Forelimb muscle (tissue), 1 donor: ENCODE measurements around the gene A2M. TPM values are rescaled to one million over a fixed set of nuclear protein-coding genes. Genes with fewer than 3 reads are reported as not detected.
"Not testable (repeated sequence)": the region's sequence is repeated elsewhere in the genome, so short reads cannot be mapped to it uniquely, and the experiment has no call there.

Source experiments
- DNase-seq: peaks from one replicate; pipeline ENCODE4 v3.0.0-alpha.2; 2013; ENCODE audit warnings: low read depth
- polyA plus RNA-seq: library from polyadenylated mRNA; unstranded; fragments of 120-200 nt; gene quantifications from one replicate; pipeline ENCODE4 v1.2.1, GENCODE V29; 2013; ENCODE audit not compliant: insufficient read length

Gene A2M
- 231 TPM for polyA plus RNA-seq

DNA sequence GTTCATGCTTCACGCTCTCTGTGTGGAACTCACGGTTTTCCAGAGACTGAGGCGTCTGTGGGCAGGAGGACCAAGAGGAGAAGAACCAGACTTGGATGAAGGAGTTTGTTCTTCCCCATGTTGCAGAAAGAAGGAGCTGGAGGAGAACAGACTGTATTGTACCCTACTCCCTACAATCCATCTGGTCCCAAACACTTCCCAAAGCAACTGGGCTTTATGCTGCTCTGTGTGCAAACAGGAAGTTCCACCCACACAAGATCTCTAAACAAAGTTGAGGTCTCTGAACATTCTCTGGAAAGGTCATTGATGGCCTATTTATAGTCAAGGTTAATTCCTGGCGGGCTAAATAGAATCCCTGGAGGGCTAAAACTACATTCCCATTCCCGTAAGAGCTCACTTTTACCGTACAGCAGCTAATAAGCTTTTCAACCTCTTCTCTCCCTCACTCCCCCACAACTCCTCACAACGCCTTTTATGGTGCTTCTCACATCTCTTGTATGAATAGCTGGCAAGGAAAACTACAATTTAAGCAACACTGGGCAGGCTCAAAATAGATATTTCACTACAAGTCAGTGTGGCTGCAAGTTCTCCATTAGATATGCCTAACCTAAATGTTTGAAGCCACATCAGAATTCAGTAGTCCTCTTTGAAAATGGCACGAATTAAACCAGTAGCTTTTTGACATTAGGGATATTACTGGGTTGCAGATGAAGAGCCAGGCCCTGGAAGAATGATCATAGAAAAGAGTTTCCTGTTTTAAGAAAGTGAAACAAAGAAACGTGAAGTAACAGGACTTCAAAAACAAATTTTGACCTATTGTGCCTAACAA lies at the start of gene A2M:
A2M (minus strand) TSS at position 189 of the 829 bp plus-strand sequence; CDS start at position 119, 70 bp downstream.
- DNase-seq: peak; percentile 20

DNA sequence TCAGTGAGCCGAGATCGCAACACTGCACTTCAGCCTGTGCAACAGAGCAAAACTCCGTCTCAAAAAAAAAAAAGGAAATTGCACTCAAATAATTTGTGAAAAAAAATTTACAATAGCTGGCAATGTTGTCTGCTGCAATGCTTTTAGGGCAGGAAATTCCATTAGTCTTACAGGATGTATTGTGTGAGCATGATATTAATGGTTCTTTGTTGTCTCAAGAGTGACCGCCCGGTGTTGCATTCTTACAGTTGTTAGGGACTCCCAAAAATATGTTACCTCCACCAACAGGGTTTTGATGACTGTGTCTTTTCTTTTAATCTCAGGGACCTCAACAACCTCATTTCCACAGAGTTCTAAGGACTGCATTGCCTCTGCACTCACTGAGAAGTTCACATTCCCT lies 47.7 kb upstream of the A2M start:
- DNase-seq: no peak

DNA sequence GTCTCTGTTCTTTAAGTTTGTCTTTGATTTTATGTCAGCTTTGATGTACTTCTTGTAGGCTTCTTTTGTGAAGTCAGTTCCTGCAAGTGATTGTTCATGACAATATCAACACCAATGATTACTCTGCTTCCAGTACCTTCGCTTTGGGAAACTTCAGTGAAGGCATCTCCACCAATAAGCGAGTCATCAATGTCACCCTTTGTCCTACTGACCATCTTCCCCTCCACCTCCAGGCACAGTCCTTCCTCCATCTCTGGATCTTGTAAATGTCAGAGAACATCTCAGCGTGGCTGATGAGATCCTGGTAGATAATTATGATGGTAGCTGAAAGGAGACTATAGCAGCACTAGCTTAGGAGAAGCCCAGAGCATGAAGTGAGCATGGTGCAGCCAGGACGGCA lies 40.4 kb upstream of the A2M start:
- DNase-seq: no peak

DNA sequence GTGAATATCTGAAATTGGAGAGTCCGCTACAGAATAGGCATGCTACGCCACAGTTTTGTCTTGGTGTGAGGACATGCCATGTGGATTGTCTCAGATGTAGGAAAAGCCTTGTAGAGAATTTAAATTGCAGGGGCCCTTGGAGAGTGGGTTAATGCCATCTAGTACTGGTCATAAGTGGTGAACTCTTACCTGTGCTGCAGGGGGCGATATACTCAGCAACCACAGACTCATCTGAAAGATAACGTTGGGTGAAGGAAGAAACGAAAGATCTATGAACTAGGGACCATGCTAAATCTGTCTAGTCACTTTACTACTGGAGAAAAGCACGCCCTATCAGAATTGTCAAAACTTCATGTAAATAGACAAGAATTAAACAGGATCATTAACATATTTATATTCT lies 33.7 kb upstream of the A2M start:
- no peak for DNase-seq

DNA sequence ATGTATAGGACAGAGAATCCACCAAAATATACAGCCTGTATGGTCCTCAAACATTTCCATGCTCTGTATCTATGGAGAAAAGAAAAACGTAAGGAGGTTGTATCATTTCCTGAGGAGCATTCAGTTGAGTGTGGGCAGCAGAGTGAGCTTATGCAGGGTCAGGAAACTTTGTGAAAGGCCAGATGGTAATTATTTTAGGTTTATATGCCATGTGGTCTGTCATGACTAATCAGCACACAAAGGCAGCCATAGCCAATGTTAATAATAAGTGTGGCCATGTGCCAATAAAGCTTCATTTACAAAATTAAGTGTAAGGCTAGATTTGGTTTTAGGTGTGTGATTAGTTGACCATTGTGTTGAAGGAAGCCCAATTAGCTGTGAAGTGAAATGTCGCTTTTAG lies 33.2 kb upstream of the A2M start:
- no peak for DNase-seq

DNA sequence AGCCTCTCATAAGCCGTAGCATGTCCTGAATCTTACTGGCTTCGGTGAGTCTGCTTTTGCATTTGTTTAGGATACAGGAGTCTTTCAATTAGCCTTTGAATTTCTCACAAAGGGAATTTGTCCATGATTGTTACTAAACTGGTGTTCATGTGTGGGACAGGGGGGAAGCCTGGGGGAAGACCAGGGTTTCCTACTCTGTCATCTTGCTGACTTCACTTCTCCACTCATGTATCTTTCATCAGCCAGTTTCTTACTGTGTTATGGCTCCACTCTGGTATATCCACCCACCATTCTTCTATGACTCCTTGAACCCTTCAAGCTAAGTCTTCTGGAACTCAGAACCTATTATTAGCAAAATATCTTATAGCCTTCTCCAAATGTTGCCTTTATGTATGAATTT lies 31.7 kb upstream of the A2M start:
- DNase-seq: no peak

DNA sequence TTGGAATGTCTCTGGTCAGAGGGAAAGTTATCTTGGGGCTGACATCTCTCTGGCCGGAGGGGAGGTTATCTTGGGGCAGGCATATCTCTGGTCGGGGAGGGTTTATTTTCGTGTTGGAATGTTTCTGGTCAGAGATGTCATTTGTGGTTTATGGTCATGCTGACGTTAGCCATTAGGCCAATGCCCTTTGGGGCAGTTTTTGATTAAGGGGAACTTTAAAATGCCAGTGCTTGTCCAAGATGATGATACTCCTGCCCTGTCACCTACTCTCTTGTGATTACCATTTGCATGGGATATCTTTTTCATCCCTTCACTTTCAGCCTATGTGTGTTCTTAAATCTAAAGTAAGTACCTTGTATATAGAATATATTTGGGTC lies 29.0 kb upstream of the A2M start:
- DNase-seq: no peak

DNA sequence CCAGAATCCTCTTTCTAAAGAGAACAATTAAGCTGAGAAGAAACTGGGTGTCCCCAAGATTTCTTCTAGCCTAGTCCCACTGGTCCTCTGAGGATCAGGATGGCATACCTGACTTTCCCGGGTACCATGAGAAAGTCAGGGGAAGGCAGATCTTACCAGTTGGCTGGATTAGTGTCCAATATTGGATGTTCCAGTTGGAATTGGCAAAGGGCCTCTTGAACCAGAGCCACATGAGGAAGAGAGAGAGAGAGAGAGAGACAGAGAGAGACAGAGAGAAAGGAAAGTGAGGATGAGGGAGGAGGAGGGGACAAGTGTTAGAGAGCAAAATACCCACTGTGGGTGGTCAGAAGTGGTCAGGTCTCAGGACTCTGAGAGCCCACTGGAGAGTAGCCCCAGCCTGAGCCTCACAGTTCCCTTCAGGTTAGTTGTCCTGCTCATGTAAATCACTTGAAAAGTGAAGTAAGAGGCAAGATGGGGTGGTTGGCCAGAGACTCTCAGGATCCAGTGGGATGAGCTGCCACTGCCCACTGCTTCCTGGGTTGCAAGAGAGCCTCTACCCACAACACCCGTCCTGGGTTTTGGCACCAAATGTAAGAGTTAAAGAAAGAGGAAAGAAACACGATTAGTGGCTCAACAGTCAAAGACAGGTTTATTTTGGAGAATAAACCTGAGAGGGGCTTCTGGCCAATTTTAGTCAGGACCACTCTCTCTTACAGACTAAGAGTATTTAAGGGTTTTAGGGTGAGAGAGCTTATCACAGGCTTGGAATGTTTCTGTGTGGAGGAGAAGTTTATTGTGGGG lies 28.4 kb upstream of the A2M start:
- no peak for DNase-seq

DNA sequence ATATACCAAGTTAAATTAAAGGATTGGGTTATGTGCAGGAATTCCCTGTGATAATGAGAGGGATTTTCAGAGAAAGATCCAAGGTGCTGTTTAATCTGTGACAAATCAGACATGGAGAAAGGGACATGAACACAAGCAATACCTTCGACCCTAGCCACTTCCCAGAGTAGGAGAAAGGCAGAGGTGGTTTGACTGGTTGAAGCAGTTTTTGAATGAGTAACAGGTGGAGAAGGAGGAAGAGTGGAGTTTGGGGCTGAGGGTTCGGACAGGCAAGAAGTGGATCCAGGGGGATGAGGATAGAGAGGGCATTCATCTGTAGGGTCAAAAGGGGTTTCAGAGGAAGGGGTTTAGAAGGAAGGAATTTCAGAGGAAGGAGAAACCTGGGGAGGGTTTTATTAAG lies 27.4 kb upstream of the A2M start:
- no peak for DNase-seq

DNA sequence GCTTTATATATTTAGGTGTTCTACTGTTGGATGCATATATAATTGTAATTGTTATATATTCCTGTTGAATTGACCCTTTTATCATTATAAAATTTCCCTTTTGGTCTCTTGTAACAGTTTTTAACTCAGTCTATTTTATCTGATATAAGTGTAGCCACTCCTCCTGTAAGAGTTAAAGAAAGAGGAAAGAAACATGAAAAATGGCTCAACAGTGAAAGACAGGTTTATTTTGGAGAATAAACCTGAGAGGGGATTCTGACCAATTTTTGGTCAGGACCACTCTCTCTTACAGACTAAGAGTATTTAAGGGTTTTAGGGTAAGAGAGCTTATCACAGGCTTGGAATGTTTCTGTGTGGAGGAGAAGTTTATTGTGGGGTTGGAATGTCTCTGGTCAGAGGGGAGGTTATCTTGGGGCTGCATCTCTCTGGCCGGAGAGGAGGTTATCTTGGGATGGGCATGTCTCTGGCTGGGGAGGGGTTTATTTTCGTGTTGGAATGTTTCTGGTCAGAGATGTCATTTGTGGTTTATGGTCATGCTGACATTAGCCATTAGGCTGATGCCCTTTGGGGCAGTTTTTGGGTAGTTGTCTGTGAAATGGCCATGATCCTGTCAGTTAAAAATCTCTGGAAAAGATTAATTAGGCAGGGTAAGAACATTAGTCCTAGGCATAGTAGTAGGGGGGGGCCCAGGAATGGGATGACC lies 24.0 kb upstream of the A2M start:
- not testable (repeated sequence) for DNase-seq

DNA sequence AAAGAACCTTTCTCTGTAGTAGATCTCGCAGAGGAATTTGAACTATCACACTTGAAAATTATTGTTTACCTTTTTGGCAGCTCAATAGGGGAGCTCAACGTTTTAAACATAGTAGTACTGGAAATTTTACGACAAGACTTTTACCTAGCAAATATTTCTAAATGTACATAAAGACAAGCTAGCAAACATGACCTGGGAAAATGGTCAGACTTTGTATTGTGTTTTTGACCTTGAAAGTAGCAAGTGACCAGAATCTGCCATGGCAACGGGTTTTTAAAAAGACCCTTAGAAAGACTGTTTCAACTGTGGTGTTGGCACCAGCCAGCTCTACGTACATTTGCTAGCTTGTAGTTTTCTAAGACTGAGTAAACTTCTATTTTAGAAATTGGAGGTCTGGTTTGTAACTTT lies 20.2 kb upstream of the A2M start:
- no peak for DNase-seq

DNA sequence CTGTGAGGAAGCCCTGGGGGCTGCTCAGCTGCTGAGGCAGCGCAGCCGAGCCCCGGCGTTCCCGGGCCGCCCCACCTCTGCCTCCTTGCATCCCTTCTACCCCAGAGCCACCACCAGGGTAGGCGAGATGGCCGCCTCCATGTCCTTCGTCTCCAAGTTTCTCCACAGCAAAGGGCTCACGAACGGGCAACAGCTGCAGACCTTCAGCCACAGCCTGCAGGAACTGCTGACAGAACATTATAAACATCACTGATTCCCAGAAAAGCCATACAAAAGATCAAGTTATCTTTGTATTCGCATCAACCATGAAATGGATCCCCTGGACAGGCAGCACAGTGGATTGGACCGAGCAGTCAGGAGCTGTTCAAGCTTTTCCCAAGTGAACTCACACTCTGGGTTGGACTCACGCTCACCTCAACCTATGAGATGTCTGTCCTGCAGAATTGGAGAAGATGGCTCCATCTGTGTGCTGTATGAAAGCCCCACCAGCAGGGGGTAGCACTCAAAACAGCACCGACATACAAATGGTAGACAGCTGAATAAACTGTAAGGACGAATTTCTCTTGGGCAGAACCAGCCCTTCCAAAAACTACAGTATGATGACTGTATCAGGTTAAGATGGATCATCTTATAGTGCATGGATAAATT lies 19.4 kb upstream of the A2M start:
- DNase-seq: no peak

DNA sequence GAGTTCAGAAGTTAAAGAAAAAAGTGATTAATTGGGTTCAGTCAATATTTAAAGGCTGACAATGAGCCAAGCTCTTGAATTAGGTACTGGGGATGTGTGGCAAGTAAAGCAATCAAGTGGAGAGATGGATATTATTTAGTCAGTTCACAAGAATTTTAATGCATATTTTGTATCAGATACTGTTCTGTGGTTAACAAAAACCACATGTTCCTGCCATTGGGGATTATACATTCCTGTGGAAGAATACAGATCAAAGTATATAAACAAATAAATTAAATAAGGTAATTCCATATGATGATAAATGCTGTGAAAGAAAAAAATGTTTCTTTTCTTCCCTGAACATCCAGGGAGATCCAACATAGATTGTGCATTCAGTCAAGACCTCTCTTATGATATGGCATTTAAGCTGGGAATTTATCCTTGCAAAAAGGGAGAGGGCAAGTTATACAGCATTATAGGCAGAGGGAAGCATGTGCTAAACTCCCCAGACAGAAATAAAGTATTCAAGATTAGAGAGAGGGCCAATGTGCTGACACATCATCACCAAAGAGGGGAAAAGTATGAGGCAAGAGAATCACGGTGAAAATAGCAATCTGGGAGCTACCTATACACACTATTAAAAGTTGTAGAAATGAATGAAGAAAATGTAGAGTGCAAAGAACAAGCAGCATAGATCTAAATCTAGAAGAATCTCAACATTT lies 17.6 kb upstream of the A2M start:
- DNase-seq: no peak

DNA sequence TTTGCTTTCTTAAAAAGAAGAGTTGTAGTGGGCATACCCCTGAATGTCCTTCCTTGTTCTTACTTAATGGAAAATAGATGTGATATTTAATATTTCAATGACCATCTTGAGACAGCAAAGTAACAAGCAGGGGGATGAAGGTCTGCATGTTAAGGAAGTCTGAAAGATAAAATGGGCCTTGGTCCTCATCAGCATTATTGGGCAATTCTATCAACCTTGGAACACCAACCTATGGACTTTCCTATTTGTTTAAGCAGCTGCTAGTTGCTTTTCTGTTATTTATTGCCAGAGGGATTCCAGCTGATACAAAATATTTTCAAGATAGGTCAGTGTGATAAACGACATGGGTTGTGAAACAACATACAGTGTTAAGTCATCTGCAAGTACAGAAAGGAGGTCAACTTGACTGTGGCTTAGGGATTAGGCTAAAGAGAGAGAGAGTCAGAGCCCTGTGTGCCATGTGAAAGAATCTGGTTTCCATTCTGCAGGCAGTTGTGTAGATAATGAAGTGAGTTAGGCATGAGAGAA lies 16.4 kb upstream of the A2M start:
- no peak for DNase-seq

DNA sequence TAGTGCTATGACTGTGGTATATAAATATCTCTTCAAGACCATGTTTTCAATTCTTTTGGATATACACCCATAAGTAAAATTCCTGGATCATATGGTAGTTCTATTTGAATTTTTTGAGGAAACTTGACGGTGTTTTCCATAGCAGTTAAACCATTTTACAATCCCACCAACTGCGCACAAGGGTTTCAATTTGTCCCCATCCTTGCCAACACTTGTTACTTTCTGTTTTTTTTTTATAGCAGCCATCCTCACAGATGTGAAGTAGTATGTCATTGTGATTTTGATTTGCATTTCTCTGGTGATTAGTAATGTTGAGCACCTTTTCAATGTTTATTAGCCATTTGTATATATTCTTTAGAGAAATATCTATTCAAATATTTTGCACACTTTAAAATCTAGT lies 14.5 kb upstream of the A2M start:
- DNase-seq: no peak

DNA sequence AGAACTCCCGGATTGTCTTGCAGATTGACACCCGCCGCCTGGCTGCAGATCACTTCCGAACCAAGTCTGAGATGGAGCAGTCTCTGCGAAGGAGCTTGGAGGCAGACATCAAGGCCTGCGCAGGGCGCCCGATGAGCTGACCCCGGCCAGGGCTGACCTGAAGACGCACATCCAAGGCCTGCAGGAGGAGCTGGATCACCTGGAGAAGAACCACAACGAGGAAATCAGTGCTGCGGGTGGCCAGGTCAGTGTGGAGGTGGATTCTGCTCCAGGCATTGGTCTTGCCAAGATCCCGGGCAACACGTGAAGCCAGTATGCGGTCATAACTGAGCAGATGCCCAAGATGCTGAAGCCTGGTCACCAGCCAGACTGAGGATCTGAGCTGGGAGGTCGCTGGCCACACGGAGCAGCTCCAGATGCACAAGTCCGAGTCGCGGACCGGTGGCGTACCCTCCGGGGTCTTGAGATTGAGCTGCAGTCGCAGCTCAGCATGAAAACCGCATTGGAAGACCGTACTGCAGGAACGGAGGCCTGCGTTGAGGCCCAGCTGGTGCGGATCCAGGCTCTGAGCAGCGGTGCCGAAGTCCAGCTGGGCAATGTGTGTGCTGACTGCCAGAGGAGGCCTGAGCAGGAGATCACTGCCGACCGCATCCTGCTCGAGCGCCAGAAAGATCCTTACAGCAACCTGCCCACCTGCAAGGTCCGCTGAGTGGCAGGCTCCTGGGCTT lies 12.4 kb upstream of the A2M start:
- no peak for DNase-seq

DNA sequence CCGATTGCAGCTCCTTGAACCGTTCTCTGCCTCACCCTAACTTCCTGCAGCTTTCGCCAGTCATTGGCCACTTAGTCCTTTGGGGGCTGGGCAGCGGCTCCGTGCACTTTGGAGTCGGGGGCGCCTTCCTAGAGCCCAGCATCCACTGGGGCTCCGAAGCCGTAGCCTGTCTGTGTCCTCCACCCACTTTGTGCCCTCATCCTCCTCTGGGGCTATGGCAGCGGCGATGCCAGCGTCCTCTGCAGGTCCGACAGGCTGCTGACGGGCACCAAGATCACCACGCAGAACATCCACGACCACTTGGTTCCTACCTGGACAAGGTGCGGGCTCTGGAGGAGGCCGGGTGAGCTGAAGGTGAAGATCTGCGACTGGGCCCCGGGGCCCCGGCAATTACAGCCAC lies 11.8 kb upstream of the A2M start:
- no peak for DNase-seq

DNA sequence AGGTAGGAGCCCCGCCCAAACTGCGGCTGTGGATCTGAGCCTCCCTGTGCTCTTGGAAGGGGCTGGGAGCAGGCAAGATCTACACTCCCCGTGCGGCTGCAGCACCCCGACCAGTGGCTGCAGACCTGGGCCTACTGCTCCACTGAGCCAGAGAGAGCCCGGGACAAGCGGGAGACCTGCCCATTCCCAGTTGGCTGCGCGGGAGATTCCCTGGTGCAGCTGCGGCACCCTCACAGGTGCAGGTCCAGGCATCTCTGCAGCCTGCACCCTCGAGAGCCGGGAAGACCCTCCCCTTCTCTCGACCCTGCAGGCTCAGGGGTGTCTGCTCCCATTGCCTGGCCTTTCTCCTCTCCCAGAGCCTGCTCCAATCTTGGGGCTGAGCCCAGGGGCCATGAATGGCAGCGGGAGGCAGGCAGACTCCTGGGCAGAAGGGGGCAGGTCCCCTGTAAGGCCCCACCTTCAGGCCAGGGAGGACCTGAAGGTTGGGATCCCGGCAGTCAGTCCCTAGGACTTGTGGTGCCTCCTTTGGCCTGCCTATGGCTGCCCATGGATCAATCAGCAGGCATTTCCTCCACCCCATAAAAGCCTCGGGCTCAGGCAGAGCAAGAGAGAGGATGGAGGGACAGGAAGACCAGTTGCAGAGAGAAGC lies 8.8 kb upstream of the A2M start:
- no peak for DNase-seq

DNA sequence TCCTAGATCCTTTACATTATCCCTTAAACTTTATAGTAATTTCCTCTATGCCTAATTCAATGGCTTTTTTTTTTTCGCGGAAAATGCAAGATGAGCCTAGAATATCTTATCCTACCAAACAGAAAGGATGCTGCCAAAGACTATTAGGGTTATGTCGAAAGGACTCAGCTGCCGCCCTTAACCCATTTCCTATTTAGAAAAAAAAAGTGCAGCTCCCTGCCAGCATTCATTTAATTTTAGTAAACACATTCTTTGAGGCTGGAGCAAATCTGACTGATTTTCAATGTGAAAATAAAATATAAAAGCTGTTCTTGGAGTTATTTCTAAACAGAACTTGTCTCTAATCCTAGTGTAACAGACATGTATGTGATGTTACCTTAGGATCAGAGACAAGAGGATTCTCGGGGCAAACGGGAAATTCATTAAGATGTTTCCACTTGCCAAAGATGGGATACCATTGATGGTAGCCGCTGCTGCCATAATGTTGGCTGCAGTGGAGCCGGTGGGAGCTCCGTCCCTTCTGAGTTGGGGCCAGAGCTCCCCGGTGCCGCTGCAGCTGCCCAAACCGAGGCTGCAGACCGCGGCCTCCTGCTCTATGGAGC lies 8.2 kb upstream of the A2M start:
- no peak for DNase-seq
